ENCODE results near the gene RPIA.
"Not testable (repeated sequence)": the region's sequence is repeated elsewhere in the genome, so short reads cannot be mapped to it uniquely, and the experiment has no call there.

RPIA gene

DNA sequence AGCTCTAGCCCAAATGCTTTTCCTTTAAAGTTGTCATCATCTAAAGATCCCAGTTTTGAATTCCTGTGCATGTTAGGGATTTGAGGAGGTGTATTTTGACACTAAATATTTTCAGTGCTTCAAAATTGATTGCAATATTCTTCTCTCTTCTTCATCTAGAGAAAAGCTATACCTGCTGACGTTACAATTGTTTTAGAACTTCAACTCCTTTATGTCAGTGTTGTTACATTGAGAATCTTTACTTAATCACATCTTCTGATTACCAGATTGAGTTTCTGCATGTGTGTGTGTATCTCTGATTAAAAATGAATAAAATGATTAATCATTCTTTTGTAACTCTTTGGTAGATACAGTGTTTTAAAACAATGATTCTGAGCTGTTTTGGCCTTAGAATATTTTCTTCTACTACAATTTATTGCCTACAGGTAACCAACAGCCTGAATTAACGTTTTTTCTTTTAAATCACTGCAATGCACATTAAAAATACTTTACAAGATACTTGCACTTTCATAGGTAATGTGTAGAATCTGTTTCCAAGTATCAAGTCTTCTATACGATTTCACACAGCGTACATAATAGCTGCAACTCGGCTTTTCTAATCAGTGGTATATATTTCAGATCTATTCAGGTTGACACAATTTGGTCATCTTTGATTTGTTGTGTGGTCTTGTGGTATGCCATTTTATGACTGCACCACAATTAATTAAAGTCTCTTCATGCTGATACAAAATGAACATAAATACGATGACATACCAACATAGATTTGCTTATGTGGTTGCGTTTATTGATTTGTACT lies 82.0 kb downstream of the RPIA start:
- DNase-seq (ENCODE audit: low read depth): not testable (repeated sequence)

- DNase-seq (ENCODE audit: low read depth): not testable (repeated sequence)
Observed at GRCh38 chr2:88789213-88789612, 97.7 kb downstream of the RPIA start.

DNA sequence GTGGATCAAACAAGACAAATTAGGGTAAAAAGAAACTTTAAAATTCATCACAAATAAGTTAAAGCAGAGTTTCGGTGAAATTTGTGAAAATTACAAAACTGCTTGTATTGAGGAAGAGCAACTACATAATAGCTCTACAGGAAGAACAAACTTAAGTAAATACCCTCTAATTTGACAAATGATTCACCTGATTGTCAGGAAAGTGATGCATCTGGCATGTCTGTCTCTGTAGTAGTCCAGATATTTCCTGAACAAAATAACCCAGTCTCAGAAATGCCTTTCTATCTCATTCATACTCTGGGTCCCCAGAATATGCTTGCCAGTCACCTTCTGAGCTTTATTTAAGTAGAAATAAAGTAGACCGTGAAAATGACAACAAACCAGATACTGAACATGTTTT lies 104.5 kb downstream of the RPIA start:
- DNase-seq (ENCODE audit: low read depth): not testable (repeated sequence)

DNA sequence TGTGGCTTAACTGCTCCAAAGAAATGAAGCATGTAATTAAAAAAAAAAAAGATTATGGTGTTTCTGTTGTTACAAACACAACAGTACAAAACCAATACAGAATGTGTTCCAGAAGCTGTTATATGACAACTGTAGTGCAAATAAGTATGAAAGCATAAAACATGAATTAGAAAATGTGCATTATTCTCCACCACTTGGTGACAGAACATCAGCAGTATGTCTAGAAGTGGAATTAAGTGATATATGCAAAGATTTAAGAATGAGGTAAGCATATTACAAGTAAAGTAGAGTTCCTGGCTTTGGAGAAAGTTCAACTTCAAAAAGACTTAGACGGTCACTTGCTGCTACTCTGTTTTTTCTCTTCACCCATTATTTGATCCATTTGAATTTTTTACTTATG lies 105.0 kb downstream of the RPIA start:
- not testable (repeated sequence) for DNase-seq (ENCODE audit: low read depth)

DNA sequence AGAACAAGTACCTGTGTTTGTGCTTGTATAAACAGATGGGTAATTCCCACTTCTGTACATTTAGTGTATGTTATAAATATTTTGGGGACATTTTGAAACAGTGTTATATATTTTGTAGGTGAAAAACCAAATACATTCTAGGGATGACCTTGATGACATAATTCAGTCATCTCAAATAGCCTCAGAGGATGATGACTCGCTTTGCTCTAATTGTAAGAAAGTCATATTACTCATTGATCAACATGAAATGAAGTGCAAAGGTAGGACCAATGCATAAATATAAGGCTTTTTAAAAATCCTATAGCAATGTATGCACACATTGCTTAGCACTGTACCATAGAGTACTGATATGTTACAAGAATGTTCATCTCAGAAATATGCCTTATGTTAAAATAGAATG lies 105.7 kb downstream of the RPIA start:
- not testable (repeated sequence) for DNase-seq (ENCODE audit: low read depth)

Data from stimulated activated CD8-positive, alpha-beta memory T cell treated with anti-CD3 and anti-CD28 coated beads, Interleukin-12 subunit alpha, Interleukin-12 subunit beta, amount 100 ng/mL, for 4 hours (primary cell).